ENCODE measurements around the gene CACNA2D3. TPM values are rescaled to one million over a fixed set of nuclear protein-coding genes. Genes with fewer than 3 reads are reported as not detected.

Gene CACNA2D3
- total RNA-seq, 1 donor from 2014 or later = 3.6 TPM

DNA sequence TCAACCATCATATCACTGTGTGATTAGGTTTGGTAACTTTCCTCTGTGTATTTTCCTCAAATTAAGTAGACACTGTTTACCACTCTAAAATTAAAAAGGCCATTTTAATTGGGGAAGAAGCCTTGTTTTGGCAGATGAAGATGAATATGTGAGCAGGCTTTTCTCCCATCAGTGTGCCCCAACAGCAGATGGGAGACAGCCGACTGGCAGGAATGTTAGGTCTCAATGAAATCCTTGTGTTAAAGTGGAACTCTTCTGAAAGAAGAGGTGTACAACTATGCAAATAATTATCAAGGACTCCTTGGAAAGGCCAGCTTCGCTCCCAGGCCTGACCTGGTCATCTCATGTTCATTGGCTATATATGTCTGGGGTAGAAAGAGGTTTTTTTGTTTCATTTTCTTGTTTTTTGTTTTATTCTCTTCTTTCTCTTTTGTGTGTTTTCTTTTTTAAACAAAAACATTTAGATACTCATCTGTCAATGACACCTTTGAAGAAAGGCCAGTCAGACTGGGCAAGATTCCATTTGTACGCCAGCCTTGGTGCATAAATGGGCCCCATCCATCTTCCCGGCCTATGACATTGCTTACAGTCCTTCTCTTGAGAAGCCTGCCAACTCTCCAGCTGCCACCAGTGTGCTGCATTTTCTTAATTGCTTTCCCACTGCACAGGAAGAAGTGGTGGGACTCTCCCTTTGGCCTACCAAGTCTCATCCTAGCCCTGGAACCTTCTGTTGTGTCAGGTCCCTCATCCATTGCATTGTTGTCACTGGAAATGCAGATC is 779.7 kb downstream of the CACNA2D3 start:
- ATAC-seq = no peak
- TF ChIP-seq, protein P1, sequence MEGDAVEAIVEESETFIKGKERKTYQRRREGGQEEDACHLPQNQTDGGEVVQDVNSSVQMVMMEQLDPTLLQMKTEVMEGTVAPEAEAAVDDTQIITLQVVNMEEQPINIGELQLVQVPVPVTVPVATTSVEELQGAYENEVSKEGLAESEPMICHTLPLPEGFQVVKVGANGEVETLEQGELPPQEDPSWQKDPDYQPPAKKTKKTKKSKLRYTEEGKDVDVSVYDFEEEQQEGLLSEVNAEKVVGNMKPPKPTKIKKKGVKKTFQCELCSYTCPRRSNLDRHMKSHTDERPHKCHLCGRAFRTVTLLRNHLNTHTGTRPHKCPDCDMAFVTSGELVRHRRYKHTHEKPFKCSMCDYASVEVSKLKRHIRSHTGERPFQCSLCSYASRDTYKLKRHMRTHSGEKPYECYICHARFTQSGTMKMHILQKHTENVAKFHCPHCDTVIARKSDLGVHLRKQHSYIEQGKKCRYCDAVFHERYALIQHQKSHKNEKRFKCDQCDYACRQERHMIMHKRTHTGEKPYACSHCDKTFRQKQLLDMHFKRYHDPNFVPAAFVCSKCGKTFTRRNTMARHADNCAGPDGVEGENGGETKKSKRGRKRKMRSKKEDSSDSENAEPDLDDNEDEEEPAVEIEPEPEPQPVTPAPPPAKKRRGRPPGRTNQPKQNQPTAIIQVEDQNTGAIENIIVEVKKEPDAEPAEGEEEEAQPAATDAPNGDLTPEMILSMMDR (IDR thresholded peaks at IDR 0.05) = no peak
- H3K4me1 ChIP-seq = no peaks in the 10 kb centered on the region
- intact Hi-C loops (cut with DNase I) = no loop called here
- no peak overlapping the region for H3K4me3 ChIP-seq
- DNase-seq = no peak
- H3K27ac ChIP-seq = no peak overlapping the region
- no peaks in the 10 kb centered on the region for H3K9me3 ChIP-seq
- no peaks in the 10 kb centered on the region for H3K36me3 ChIP-seq
- H3K27me3 ChIP-seq (ENCODE audit: low read depth) = no peaks in the 10 kb centered on the region

DNA sequence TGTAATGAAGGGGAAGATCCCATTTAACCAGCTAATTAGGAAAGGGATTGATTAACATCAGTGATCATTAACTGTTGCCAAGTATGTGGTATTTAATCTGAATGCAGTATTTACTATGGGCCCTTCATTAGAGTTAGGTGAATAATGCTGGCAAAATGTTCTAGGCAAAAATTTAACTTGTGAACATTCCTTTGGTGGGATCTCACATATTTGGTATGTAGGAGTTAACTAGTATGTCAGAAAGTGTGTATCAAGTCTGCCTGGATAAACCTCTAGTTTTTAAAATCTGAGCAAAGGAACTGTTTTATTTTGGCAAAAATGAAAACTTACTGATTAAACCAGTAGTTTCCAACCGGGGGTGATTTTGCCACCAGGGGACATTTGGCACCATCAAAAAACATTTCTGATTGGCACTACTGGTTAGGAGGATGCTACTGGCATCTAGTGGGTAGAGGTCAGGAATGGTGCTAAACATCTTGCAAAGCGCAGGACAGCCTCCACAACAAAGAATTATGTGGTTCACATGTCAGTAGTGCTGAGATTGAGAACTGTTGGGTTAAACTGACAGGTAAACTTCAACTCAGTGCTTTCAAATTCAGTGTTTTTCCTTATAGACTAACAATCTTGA is 783.0 kb downstream of the CACNA2D3 start:
- TF ChIP-seq, protein P1 (IDR thresholded peaks at IDR 0.05) = no peak
- no peak overlapping the region for H3K4me3 ChIP-seq
- no peak overlapping the region for H3K27ac ChIP-seq
- H3K27me3 ChIP-seq (ENCODE audit: low read depth) = no peaks in the 10 kb centered on the region
- H3K36me3 ChIP-seq = no peaks in the 10 kb centered on the region
- ATAC-seq (no peak), DNase-seq (no peak)
- no peaks in the 10 kb centered on the region for H3K4me1 ChIP-seq
- intact Hi-C loops (cut with DNase I) = no loop called here
- H3K9me3 ChIP-seq = no peaks in the 10 kb centered on the region

DNA sequence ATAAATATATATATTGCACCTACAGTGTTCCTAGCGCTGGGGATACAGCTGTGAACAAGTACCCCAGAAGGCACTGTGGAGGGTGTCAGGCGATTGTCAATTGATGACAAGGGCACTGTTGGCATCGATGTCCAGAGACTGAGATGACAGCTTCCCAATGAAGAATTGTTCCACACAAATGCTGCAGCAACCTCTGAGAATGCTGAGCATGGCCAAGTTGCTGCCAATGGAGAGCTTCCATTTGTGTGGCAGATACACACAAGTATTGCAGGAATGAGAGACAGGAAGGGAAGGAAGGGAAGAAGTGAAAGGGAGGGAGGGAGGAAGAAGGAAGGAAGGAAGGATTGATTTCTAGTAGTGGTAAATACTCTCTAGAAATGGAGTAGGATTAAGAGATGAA is 783.6 kb downstream of the CACNA2D3 start:
- Histone ChIP-seq H3K9me3 (no peaks in the 10 kb centered on the region), H3K27me3 (ENCODE audit: low read depth) (no peaks in the 10 kb centered on the region), H3K4me3 (no peak overlapping the region), H3K36me3 (no peaks in the 10 kb centered on the region), H3K27ac (no peak overlapping the region), H3K4me1 (no peaks in the 10 kb centered on the region)
- no peak for ATAC-seq
- DNase-seq = no peak
- TF ChIP-seq, protein P1 (IDR thresholded peaks at IDR 0.05) = no peak
- intact Hi-C loops (cut with DNase I) = no loop called here

GRCh38 chr3:54906763-54907162 is 784.4 kb downstream of the CACNA2D3 start:
- ATAC-seq = no peak
- no peak overlapping the region for H3K27ac ChIP-seq
- intact Hi-C loops (cut with DNase I) = no loop called here
- DNase-seq = no peak
- no peaks in the 10 kb centered on the region for H3K4me1 ChIP-seq
- TF ChIP-seq, protein P1 (IDR thresholded peaks at IDR 0.05) = no peak
- no peaks in the 10 kb centered on the region for H3K9me3 ChIP-seq
- H3K4me3 ChIP-seq = no peak overlapping the region
- H3K27me3 ChIP-seq (ENCODE audit: low read depth) = no peaks in the 10 kb centered on the region
- H3K36me3 ChIP-seq = no peaks in the 10 kb centered on the region

- Histone ChIP-seq H3K9me3 (no peaks in the 10 kb centered on the region), H3K36me3 (no peaks in the 10 kb centered on the region), H3K4me3 (no peak overlapping the region), H3K27me3 (ENCODE audit: low read depth) (no peaks in the 10 kb centered on the region), H3K27ac (no peak overlapping the region), H3K4me1 (no peaks in the 10 kb centered on the region)
- ATAC-seq = no peak
- intact Hi-C loops (cut with DNase I) = no loop called here
- TF ChIP-seq, protein P1 (IDR thresholded peaks at IDR 0.05) = no peak
- no peak for DNase-seq
Measured at GRCh38 chr3:54909191-54909590, 786.8 kb downstream of the CACNA2D3 start.
